GM19328 (cell line): ENCODE measurements around the gene VAV3.

Source experiments
- ATAC-seq: cut with Tn5 transposase; IDR thresholded peaks from one replicate; pipeline ENCODE4 v1.9.1; 2021; ENCODE audit warnings: mild to moderate bottlenecking, moderate library complexity; ENCODE audit not compliant: unreplicated experiment

Gene VAV3

DNA sequence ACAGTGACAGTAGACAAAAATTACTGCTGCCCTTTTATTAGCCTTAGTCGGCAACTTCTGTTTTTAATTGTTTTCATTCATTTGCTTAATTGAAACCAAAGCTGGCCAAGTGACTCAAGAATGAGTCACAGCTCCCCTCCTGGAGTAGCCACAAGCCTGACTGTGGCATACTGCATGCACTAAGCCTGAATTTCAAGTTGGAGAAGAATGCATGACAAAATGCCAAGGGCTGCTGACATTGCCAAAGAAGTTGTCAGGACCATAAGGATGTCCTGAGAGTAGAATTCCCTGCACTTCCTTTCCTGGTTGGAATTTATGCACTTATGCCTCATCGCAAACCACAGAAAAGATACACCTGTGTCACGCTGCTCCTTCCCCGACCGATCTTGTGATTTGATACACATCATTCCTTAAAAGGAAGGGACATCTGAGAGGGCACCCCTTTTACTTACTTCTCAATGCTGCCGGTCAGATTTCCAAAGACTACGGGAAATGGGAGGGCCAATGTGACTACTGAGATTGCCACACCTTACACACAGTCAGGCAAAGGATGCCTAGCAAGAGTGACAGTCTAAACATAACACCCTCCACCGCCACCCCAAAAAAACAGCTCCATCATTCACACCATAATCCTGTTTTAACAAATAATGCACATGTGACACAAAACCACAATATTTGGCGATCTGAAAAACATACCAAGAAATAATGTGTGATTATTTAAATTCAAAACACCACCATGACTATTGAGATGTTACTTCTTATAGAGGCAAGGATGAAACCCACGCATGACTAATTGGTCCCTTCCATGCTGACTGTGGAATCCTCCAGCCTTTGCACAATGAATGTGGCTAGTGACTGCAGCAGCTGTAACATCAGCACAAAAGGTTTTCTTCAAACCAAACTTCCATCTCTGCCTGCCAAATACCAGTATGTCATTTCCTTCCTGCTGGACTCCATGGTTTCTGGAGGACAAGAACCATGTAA lies 28.2 kb downstream of the VAV3 start:
- ATAC-seq: peak; percentile 29

DNA sequence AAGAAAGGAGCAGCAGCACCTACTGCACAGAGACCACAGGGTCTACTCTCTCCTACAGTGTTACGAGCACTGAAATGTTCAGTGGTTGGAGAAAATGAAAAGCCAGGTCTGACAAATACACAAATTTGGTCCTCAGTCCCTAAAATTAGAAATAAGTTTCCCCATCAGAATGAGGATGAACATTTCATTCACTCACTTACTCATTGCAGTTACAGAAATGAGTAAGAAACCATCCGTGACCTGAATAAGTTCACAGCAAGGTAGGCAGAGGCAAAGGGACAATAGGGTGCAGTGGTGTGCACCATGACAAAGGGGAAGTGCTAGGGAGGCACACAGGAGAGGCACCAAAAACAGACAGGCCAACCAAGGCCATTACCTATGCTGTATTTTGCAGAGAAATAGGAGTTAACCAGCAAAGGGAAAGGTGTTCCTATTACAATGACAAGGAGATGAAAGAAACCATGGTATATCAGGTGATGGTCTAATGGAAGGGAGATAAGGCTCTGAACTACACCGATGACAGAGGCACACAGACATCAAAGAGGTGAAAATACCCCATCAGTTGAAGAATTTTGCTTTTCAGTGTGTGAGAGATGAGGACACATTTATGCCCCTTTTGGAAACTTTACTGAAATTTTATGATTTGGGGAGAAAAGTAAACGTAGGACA lies 29.4 kb downstream of the VAV3 start:
- peak; percentile 89 for ATAC-seq

DNA sequence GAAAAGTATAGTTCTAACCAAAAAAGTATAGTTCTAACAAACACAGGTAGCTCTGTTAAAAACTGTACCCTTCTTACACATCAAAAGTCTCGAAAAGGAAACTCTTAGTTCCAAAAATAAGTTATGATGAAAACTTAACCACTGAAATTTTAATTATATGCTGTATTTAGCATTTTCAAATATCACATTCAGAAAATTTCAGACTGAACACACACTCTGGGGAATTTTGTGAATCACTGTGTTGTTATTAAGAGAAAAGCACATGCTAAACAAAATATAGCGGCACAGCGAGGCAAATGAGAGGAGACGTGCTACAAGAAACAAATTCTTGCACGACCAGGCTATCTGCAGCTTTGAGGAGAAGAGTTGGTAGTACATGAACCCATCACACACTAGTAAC lies 30.4 kb downstream of the VAV3 start:
- ATAC-seq: no peak

DNA sequence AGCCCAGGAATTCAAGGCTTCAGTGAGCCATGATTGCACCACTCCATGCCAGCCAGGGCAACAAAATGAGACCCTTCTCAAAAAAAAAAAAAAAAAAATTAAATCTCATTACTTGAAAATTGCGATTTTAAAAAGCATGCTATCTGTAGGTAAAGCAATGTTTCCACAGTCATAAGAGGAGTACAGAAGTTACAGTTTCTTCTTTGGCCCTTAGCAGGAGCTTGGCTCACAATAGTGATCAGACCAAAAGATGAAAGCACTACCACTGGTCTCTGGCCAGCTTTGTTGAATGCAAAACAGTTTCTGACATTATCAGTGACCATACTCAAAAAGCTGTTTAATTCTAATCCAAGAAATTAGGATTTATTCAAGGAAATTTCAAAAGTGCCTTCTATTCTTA lies 31.2 kb downstream of the VAV3 start:
- no peak for ATAC-seq

DNA sequence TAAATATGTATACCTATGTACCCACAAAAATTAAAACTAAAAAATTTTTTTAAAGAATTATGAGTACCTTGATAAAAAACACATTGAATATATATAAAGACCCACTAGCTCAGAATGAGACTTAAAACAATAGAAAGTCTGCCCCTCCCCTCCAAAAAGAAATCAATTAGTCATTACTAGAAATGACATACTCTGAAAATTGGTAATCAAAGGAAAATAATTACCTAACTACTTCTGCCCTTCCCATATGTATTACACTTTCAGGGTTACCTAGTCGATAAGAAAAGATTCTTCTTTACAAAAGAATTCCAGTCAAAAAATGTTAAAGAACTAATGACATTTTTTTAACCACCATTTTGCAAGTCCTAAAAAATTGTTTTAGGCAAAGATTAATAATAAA lies 34.7 kb downstream of the VAV3 start:
- ATAC-seq: no peak

DNA sequence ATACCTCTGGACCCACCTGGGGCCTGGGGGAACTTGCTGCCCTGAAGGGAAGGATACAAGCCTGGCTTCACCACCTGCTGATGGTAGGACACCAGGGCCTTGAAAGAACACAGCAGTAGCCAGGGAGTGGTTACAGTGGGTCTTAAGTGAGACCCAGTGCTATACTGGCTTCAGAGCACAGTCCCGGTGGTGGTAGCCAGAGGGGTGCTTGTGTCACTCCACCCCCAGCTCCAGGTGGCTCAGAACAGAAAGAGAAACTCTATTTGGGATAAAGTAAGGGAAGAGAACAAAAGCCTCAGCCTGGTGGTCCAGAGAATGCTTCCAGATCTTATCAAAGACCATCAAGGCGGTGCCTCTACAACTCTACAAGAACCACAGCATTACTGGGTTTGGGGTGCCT lies 37.2 kb downstream of the VAV3 start:
- ATAC-seq: no peak

DNA sequence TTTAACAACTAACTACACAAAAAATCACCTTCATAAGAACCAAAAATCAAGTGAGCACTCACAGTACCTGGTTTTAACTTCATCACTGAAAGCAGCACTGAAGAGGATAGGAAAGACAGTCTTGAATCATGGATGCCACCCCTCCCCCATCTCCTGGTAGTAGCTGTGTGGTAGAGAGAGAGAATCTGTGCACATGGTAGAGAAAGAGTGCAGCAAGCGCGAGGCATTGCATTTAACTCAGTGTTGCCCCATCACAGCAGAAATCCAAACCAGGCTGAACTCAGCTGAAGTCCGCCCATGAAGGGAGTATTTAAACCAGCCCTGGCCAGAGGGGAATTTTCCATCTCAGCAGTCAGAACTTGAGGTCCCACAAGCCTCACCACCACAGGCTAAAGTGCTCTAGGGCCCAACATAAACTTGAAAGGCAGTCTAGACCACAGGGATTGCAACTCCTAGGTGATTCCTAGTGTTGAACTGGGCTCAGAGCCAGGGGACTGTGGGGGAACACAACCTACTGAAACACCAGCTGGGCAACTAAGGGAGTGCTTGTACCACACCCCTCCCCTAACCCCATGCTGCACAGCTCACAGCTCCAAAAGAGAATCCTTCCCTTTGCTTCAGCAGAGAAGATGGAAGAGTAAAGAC lies 38.4 kb downstream of the VAV3 start:
- no peak for ATAC-seq

DNA sequence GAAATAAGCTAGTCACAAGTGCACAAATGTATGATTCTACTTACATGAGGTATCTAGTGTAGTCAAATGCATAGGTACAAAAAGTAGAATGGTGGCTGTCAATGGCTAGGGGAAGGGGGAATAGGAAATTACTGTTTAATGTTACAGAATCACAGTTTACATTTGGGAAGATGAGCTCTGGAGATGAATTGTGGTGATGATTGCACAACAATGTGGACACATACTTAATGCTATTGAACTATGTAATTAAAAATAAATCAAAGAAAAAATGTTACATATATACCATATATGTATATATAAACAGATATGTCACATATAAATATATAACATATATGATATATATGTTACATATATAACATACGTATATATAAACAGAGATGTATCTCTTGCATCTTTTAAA lies 39.4 kb downstream of the VAV3 start:
- no peak for ATAC-seq

DNA sequence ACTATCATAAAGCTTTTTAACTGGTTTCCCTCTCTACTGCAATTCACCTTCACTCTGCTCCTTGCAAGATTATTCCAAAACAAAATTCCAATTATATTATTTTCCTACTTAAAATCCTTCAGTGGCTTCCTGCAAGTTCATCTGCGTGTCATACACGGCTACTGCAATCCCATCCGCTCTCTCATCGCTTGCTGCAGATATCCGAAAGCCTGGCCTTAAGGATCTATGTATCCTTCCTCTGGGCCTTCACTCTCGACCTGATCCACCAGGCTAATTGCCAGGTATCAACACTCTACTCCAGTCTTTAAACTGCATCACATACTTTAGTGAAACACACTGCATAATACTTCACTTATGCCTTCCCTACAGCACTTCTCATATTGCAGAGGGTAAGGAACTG lies 44.0 kb downstream of the VAV3 start:
- no peak for ATAC-seq

DNA sequence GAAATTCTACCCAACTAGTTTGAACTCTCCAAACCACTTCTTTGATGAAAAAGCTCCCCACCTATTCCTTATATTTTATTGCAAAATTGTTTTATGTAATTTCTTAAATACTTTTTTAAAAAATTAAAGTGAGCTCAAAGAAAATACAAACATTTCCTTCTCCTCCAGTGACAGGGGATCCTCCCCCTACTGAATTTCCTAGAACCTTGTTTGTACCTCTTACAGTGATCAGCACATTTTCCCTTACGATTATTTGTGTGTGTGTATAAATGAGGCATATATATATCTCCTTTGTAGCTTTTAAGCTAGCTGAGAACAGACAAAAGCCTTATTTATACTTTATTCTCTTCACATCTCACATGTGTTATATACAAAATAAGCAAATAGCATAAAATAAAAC lies 44.4 kb downstream of the VAV3 start:
- no peak for ATAC-seq

DNA sequence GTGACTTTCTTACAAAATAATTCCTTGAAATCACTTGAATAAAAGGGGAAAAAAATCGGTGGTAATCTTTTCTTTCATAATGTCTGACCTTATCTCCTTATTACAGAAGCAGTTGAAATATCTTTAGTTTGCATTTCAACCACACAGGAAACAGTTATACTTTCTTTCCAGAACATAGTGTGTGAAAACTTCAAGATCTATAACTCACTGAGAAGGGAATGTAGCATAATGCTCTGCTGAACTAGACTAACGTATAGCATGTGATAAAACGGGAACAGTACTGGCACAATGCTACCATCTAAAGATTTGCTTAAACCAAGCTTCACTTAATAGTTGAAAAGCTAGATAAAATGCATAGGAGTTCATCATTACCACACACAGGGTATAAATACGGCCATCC lies 45.0 kb downstream of the VAV3 start:
- no peak for ATAC-seq

DNA sequence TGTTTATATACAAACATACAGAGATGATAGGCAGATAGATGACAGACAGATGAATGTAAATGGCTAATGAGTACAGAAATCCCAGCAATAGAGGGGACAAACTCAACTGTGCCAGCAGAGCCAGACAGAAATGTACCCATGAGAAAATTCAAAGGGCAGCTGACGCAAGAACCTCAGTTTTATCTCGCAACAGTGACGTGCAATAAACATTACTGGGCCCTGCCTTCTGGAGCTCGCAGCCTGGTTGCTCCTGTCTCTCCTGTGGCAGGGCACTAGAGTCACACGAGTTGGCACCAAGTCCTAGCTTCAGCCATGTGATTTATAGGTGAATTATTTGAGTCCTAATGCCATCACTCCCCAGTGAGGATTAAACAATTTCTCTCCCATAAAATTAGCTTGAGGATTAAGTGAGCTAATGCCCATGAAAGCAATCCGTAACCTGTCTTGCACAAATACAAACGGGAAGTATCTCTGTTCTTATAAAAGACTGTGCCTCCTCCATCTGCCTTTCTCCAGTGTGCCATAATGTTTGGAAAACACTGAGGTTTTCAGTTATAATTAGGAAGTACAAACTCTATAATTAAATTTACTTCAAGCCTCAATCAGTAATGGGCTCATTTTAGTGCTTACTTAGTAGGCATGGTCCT lies 50.7 kb downstream of the VAV3 start:
- ATAC-seq: no peak

DNA sequence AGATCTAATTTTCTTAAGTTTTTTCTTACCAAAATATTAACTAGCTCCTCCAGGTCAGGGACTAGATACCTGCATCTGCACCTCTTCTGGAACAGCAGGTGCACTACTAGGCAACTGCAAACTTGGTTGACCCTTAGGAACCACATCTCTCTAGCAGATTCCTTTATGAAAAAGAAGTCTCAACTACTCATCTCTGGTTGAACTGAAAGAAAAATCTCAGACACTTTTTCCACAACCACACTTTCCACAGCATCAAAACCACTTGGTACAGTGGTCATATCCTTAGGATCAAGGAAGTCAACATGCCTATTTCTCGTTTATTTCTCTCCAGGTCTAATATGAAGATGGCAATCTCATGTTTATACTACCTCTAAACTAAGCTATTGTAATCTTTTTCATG lies 52.3 kb downstream of the VAV3 start:
- ATAC-seq: no peak

DNA sequence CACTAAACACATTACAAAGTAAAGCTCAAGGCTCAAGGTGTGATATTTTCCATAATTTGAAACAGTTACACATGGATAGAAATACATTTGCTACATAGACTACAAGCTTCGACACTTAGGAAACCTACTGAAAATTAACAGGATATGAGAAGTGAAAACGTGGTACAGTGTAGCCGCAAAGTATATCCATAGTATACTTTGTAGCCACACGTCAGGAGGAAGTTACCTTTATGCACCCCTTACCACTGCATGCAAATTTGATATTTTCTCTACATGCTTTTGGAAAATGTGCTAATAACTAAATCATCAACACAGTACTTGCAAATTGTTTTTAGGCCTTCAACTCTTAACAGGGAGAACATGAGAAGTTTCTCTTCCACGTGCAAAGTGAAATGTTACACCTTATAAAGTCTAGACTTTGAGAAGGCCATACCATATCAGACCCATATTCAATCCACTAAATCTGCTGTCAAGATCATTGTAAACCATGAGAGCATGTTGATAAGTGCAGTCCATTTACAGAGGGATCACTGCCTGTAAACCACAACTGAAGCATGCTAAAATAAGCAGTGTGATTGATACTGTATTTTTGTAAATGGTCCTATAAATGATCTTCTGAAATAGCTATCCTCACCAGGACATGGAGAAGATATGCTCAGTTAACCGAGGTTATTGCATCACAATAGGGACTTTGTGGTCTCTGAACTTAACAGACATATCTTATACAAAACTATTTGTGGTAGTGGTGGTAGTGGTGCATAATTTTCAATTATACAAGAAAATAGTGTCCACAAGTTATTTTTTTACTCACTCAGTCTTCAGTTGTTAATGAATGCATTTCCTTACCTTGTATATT lies 64.7 kb downstream of the VAV3 start:
- ATAC-seq: no peak

DNA sequence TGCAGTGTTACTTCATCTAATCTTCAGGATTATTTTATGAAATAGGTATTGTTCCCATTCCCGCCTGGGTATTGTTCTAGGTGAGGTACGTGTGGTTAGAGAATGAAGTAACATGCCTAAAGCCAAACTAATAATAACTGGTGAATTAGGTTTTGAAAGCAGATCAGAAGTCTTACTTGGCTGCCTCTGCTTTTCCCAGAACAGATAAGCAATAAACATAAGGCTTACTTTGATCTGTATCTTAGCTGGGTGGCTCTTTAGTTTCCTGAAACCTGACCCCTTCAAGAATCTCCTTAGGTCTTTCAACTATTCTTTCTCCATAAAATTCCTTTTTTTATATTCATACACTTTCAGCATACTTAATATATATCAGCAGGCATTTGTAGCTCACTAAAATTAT lies 65.3 kb downstream of the VAV3 start:
- ATAC-seq: no peak

DNA sequence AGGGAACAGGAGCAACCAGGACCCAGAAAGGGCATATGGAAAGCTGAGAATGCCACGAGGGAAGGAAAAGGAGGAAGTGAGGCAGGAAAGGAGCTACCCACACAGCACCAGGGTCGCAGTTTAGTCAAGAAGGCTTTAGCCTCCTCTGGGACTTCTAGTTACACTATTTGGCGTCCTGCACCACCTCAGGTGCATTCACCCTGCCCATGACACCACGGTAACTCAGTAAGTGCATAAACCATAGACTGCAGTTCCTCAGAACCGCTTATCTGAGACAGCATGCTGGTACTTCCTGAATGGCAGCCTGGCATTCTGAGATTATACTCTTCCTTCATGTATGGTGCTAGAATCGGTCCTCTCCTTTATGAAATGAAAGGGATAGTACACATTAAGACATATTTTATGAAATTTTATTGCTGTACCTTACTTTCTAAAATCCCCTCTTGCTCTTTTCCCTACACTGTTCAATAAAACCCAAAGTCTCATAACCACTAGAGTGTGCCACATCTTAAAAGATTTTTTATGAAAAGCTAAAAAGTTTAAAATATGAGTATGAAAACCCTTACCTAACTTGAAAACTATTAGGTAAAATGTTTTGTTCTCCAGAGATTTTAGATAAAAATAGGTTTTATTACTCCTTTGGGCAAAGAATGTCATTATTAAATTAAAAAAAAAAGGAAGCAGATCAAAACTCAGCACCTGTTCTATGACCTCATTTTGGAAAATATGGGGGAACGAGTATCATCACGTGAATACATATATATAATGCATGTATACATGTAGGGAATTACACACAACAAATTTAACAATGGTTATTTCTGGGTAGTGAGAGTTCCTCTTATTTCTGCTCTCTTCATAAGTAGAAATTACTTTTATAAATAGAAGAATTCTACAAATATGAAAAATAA lies 67.3 kb downstream of the VAV3 start:
- ATAC-seq: no peak

DNA sequence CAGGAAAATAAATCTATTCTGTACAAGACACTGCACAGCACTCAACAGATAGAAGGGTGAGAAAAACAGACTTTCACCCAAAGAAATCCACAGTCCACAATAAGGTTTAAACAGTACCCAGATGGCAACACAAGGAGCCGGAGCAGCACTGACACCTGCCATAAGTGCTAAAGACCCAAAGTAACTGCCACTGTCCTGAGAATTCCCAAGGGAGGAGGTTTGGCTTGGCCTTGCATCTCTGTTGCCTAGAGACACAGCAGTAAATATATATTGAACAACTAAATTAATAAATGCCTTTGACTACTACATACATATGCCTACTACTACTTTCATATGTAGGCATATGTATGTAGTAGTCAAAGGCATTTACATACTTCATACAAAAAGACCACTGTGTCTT lies 68.0 kb downstream of the VAV3 start:
- no peak for ATAC-seq

DNA sequence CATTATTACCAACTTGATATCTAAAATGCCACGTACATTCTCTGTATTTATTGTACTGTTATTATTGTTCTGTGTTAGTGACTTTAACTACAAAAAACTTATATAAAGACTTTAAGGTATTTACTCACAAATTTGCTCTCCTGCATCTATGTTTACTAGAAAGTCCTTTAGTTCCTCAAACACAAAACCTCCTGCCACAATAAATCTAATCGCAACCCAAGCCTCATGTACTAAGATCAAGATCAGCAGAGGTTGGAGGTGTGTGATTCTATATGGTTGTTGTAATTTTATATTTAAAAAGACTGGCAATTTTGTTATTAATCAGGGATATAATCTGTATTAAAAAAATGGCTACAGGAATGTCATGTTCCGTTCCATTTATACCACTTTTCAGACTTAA lies 68.6 kb downstream of the VAV3 start:
- no peak for ATAC-seq

DNA sequence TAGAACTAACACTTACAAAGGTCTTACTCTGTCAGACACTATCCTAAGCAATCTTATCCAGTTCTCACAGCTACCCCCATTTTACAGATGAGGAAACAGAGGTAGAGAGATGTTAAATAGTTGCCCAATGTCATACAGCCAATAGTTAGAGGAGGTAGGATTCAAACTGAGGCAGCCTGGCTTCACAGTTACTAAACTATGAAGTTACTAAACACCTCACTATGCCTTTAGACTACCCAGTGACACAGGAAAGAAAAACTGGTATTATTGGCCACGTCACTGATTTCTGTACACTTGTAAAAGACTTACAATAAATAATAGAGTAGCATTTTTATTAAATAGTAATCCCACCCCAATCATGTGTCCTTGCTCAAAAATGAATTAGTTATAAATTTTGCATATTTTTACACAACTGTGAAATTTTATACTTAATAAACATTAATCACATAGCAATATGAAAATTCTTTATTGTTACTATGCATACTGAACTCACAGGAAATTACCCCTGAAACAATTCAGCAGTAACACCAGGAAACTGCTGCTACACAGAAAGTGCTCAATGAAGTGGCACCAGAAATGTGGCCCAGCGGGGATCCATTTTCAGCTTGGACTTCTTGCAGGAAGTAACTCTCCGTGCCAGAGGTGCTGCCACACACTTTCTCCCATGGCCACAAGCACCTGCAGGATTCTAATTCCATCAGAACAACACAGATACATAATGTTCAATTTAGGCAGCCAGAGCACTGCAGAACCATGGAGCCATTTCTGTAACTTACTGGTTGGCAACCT lies 69.4 kb downstream of the VAV3 start:
- ATAC-seq: no peak
